GM12891 (cell line): ENCODE results near the gene ALCAM.

ENCODE experiments used
- DNase-seq: peaks from one replicate; pipeline ENCODE4 v3.0.0; 2011; ENCODE audit warnings: low spot score; ENCODE audit not compliant: insufficient read length
- FAIRE-seq: peaks from 2 replicates; lab custom pipeline; 2011; peaks lifted over from hg19 to GRCh38; lab: Jason Lieb, UNC
- PAX5 ChIP-seq: IDR thresholded peaks from 2 replicates; pipeline ENCODE4 v1.6.1; 2011; ENCODE audit warnings: low read length, moderate library complexity, mild to moderate bottlenecking; ENCODE audit not compliant: insufficient read depth, severe bottlenecking
- POLR2A ChIP-seq: IDR thresholded peaks from 2 replicates; pipeline ENCODE4 v1.6.1; 2011; ENCODE audit warnings: low read depth, low read length, control low read depth
- POLR2AphosphoS5 ChIP-seq: IDR thresholded peaks from 2 replicates; pipeline ENCODE4 v1.6.1; 2011; ENCODE audit warnings: low read depth, low read length, control low read depth
- POU2F2 ChIP-seq: IDR thresholded peaks from 2 replicates; pipeline ENCODE4 v1.6.1; 2011; ENCODE audit warnings: low read depth, mild to moderate bottlenecking, control low read depth, low read length, moderate library complexity
- SPI1 ChIP-seq: IDR thresholded peaks from 2 replicates; pipeline ENCODE4 v1.6.1; 2011; ENCODE audit warnings: low read depth, low read length, control low read depth
- TAF1 ChIP-seq: IDR thresholded peaks from 2 replicates; pipeline ENCODE4 v1.6.1; 2011; ENCODE audit warnings: low read depth, low read length, control low read depth

Gene ALCAM

DNA sequence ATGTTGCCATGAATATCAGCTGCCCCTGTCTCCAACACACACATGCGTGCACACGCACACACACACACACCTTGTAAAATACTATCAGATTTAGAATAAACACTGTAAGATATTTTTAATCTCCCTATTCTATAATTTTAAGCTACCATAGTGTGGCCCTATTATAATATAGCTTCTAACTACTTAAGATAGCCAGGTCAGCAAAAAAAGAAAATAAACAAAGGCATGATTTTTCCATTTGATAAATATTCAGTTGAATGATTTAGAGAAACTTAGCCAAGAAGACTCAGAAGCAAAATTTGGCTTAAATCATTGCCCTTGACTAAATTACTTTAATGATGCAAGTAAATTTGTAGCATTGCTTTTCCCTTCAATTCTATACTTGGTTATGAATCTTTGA is 162.2 kb downstream of the ALCAM start:
- FAIRE-seq (no peak), DNase-seq (no peak)
- TF ChIP-seq SPI1 (no peak), POLR2A (no peak), POU2F2 (no peak), PAX5 (no peak)

- FAIRE-seq (no peak), DNase-seq (no peak)
- TF ChIP-seq POLR2A (no peak), POLR2AphosphoS5 (no peak), POU2F2 (no peak)
Observed at GRCh38 chr3:105529456-105529855, 162.7 kb downstream of the ALCAM start.

GRCh38 chr3:105532251-105532650 is 165.5 kb downstream of the ALCAM start:
- FAIRE-seq (no peak), DNase-seq (no peak)
- TF ChIP-seq POU2F2 (no peak), POLR2AphosphoS5 (no peak), TAF1 (no peak)

DNA sequence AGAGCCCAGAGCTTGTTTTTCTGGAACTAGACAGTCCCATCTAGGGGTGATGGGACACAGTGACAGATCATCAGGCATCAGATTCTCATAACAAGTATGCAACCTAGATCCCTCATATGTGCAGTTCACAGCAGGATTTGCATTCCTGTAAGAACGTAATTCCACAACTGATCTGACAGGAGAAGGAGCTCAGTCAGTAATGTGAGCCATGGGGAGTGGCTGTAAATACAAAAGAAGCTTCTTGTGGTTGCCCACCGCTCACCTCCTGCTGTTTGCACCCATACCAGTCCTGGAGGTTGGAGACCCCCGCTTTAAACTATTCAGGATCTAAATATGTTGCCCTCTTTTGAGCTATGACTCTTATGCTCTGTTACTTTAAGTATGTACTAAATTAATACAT is 167.3 kb downstream of the ALCAM start:
- no peak for FAIRE-seq
- TF ChIP-seq TAF1 (no peak), POU2F2 (no peak), POLR2A (no peak), PAX5 (no peak), POLR2AphosphoS5 (no peak), SPI1 (no peak)
- DNase-seq, result no peak

GRCh38 chr3:105534491-105534890 is 167.8 kb downstream of the ALCAM start:
- TF ChIP-seq PAX5 (no peak), SPI1 (no peak), TAF1 (no peak), POLR2A (no peak), POU2F2 (no peak), POLR2AphosphoS5 (no peak)
- DNase-seq (no peak), FAIRE-seq (no peak)

DNA sequence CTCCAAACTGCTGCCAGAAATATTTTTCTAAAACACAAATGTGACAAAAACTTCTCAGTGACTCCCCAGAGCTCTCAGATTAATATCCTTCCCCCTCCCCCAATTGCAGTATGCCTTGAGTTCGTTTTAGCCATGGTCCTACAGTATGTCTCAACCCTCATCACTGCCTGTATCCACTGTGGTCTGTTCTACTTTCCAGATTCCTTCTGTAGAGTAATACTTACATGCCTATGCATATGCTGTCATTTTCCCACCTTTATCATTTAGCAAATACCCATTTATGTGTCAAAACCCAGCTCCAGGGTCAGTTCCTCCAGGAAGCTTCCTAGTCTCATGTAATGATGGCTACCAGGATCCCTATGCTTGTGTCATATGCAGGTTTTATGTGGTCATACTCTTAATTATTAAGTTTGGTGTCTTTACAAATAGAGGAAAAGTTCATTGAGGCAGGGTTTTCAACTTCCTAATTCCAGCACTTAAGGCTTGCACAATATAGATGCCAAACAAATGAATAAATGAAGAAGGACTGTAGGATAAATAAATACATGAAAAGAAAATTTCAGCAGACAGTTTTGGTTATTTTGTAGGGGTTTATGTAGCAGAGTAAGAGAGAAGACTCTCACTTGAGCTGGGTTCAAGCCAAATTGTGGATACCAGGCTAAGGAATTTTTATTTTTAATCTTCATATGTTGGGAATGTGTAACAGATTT is 170.8 kb downstream of the ALCAM start:
- no peak for FAIRE-seq
- TF ChIP-seq SPI1 (no peak), POU2F2 (no peak), POLR2AphosphoS5 (no peak), PAX5 (no peak), POLR2A (no peak), TAF1 (no peak)

DNA sequence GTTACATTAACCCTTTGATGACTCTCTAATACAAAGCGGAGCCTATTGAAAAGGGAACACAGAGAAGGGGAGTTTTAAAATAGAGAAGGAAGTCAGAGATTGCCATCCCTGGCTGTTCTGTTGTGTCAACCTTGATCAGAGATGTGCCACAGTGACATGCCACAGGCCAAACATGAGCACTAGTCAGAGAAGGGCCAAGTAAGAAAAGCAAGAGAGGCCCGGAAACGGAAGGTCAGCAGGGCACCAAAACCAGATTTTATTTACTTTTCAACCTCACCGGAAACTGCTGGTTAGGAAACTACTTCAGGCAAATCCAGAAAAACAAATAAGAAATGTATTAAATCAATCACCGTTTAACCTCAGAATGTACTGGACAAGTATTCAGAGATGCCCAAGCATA is 171.8 kb downstream of the ALCAM start:
- no peak for FAIRE-seq

More for the DNA sequence above, 170.8 kb downstream of the ALCAM start:
- no peak for DNase-seq

DNA sequence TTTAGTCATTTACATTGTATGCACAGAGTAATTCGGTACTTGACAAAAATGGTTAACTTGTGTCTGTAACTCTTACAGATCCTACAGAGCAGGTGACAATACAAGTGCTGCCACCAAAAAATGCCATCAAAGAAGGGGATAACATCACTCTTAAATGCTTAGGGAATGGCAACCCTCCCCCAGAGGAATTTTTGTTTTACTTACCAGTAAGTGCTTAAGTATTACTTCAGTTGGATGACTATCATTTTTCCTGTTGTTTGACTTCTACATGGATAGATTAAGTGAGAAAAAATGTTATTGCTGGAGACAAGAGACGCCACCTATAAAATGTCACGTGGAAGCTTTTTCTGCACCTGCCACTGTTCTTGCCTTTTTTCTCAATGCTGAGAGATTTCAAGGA is 173.2 kb downstream of the ALCAM start:
- DNase-seq, result no peak
- FAIRE-seq, result no peak
- no peak for TF ChIP-seq PAX5
- no peak for TF ChIP-seq TAF1
- TF ChIP-seq POU2F2, result no peak
- TF ChIP-seq SPI1, result no peak
- no peak for TF ChIP-seq POLR2A
- no peak for TF ChIP-seq POLR2AphosphoS5

More for the DNA sequence above, 171.8 kb downstream of the ALCAM start:
- DNase-seq, result no peak
- TF ChIP-seq SPI1 (no peak), POLR2AphosphoS5 (no peak), TAF1 (no peak), POU2F2 (no peak), PAX5 (no peak), POLR2A (no peak)

GRCh38 chr3:105542282-105543019 is 175.7 kb downstream of the ALCAM start:
- FAIRE-seq, result no peak
- no peak for DNase-seq
- no peak for TF ChIP-seq SPI1
- TF ChIP-seq POLR2AphosphoS5, result no peak

GRCh38 chr3:105545051-105545450 is 178.3 kb downstream of the ALCAM start:
- DNase-seq (no peak), FAIRE-seq (no peak)
- TF ChIP-seq POU2F2 (no peak), POLR2A (no peak), SPI1 (no peak), POLR2AphosphoS5 (no peak), TAF1 (no peak), PAX5 (no peak)
